Measurements from ENCODE around the gene PHLDB3.

Gene PHLDB3

DNA sequence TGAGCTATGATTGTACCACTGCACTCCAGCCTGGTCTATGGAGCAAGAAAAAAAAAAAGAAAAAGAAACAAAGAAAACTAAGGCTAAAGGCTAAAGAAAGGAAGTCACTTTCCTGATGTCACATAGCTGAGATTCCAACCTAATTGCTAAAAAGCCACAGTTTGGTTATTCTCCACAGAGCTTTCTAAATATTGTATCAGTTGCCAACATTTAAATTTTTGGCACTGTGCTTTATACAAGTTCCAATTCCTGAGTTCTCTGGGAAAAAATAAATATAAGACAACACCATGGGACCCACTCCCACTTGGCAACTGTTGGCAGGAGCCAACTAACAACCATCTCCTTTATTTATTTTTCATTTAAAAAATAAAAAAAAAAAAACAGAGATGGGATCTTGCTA lies 27.9 kb downstream of the PHLDB3 start:
- no peak overlapping the region for H3K4me3 ChIP-seq (ENCODE audit: low read depth, low read length)
- TF ChIP-seq, protein P1, sequence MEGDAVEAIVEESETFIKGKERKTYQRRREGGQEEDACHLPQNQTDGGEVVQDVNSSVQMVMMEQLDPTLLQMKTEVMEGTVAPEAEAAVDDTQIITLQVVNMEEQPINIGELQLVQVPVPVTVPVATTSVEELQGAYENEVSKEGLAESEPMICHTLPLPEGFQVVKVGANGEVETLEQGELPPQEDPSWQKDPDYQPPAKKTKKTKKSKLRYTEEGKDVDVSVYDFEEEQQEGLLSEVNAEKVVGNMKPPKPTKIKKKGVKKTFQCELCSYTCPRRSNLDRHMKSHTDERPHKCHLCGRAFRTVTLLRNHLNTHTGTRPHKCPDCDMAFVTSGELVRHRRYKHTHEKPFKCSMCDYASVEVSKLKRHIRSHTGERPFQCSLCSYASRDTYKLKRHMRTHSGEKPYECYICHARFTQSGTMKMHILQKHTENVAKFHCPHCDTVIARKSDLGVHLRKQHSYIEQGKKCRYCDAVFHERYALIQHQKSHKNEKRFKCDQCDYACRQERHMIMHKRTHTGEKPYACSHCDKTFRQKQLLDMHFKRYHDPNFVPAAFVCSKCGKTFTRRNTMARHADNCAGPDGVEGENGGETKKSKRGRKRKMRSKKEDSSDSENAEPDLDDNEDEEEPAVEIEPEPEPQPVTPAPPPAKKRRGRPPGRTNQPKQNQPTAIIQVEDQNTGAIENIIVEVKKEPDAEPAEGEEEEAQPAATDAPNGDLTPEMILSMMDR (IDR thresholded peaks at IDR 0.05; ENCODE audit: low read depth, low read length): no peak
- H3K36me3 ChIP-seq: peaks cover 17% of the 10 kb centered on the region; the same call in 1 of the 2 replicates
- H3K27ac ChIP-seq: no peak overlapping the region
- no peak for DNase-seq
- no peaks in the 10 kb centered on the region for H3K9me3 ChIP-seq (ENCODE audit: severe bottlenecking)
- H3K27me3 ChIP-seq (ENCODE audit: insufficient read depth, low read depth, severe bottlenecking): no peaks in the 10 kb centered on the region

DNA sequence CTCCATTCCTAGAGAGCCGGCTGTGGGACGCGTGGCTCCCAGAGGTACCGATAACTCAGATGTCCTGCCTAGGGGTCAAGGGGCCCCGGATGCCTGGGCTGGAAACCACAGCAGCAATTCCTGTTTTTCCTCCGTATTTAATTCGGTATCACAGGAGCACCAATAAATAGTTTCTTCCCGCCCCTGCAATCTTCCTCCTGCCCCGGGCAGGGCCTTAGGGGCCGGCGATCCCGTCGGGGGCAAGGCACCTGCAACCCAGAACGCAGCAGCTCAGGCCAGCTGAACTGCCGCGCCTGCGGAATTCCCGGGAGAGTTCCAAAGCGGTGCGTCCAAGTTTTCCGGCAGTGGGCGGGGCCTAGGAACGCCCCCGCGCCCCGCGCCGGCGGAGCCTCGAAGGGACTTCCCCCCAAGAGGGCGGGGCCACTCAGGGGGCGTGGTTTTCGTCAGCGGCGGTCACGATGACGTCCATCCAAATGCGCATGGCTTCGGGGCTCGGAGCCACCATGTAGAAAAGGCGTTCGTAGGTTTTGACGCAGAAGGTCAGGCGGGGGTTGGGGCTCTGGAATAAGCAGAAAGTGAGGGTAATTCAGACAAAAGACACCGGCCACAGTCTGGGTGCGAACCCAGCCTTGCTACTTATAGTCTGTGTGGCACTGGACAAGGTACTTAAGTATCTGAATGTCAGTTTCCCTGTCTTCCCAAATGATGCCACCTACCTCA lies 29.4 kb downstream of the PHLDB3 start:
- H3K36me3 ChIP-seq: peaks cover 14% of the 10 kb centered on the region; the same call in 1 of the 2 replicates
- no peak for DNase-seq
- TF ChIP-seq, protein P1 (IDR thresholded peaks at IDR 0.05; ENCODE audit: low read depth, low read length): no peak
- no peak overlapping the region for H3K4me3 ChIP-seq (ENCODE audit: low read depth, low read length)
- no peaks in the 10 kb centered on the region for H3K27me3 ChIP-seq (ENCODE audit: insufficient read depth, low read depth, severe bottlenecking)
- no peaks in the 10 kb centered on the region for H3K9me3 ChIP-seq (ENCODE audit: severe bottlenecking)
- H3K27ac ChIP-seq: no peak overlapping the region

DNA sequence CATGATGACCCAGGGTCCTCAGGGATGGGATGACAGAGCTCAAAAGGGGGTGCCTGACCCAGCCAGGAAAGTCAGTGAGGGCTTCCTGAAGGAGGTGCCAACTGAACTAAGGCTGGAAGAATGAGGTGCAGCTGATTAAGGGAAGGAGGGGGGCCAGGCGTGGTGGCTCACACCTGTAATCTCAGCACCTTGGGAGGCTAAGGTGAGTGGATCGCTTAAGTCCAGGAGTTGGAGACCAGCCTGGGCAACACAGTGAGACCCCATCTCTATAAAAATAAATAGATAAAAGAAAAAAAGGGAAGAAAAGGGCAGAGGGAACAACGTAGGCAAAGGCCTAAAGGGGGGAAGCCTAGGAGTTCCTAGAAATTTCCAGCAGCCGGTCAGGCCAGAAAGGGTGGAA lies 30.1 kb downstream of the PHLDB3 start:
- Histone ChIP-seq H3K36me3 (peaks cover 14% of the 10 kb centered on the region; the same call in 1 of the 2 replicates), H3K27me3 (ENCODE audit: insufficient read depth, low read depth, severe bottlenecking) (no peaks in the 10 kb centered on the region), H3K9me3 (ENCODE audit: severe bottlenecking) (no peaks in the 10 kb centered on the region), H3K27ac (no peak overlapping the region), H3K4me3 (ENCODE audit: low read depth, low read length) (no peak overlapping the region)
- no peak for DNase-seq
- TF ChIP-seq, protein P1 (IDR thresholded peaks at IDR 0.05; ENCODE audit: low read depth, low read length): no peak

DNA sequence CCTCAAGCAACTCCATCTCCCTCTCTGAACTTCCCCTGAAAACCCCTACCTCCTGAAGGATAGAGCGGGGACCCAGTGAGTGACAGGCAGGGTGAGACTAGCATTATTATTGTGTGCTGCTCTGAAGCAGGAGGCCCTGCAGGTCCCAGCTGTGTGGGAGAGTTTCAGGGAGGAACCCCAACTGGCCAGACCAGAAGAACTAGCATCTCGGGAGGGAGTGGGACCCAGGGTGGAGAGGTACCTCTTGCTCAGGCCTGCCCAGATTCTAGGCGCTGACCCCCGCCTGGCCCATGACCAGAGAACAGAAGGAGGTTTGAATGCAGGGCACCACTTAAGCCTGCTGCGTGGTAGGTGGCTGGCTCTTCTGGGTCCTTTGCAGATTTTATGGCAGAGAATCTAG lies 33.5 kb downstream of the PHLDB3 start:
- Histone ChIP-seq H3K27ac (no peak overlapping the region), H3K4me3 (ENCODE audit: low read depth, low read length) (no peak overlapping the region), H3K9me3 (ENCODE audit: severe bottlenecking) (no peaks in the 10 kb centered on the region), H3K36me3 (peaks cover 9% of the 10 kb centered on the region; the same call in 1 of the 2 replicates), H3K27me3 (ENCODE audit: insufficient read depth, low read depth, severe bottlenecking) (no peaks in the 10 kb centered on the region)
- TF ChIP-seq, protein P1 (IDR thresholded peaks at IDR 0.05; ENCODE audit: low read depth, low read length): no peak
- no peak for DNase-seq

DNA sequence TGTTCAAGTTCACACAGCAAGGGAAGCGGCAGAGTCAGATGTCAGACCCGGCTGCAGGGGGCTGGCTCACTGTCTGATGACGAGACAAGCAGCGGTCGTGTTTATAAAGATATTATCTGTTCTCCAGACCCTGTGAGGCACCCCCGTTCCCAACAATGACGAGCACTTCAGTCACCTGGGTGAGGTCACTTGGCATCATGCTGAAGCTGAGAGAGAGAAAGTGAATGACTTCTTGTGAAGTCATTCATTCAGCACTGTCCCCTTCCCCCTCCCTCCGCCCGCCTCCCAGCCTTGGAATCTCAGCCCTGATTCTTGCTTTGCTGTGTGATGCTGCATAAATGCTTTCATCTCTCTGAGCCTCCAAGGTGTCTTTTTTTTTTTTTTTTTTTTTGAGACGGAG lies 34.3 kb downstream of the PHLDB3 start:
- peaks cover 8% of the 10 kb centered on the region; the same call in 1 of the 2 replicates for H3K36me3 ChIP-seq
- H3K9me3 ChIP-seq (ENCODE audit: severe bottlenecking): no peaks in the 10 kb centered on the region
- no peak overlapping the region for H3K27ac ChIP-seq
- DNase-seq: no peak
- TF ChIP-seq, protein P1 (IDR thresholded peaks at IDR 0.05; ENCODE audit: low read depth, low read length): no peak
- H3K27me3 ChIP-seq (ENCODE audit: insufficient read depth, low read depth, severe bottlenecking): no peaks in the 10 kb centered on the region
- H3K4me3 ChIP-seq (ENCODE audit: low read depth, low read length): no peak overlapping the region

DNA sequence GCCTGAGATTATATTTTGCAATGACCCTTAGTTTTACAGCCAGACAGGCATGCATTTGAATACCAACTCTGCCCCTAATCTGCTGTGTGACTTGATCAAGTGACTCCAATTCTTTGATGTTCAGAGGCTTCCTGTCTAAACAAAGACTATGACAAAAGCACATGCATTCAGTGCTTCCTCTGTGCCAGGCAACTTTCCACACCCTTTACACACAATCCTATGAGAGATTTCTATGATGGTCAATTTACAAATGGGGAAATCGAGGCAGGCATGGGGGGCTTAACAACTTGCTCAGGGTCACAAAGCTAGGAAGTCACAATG lies 35.4 kb downstream of the PHLDB3 start:
- no peaks in the 10 kb centered on the region for H3K9me3 ChIP-seq (ENCODE audit: severe bottlenecking)
- TF ChIP-seq, protein P1 (IDR thresholded peaks at IDR 0.05; ENCODE audit: low read depth, low read length): no peak

More for the DNA sequence above, 35.4 kb downstream of the PHLDB3 start:
- no peak for DNase-seq
- Histone ChIP-seq H3K27ac (no peak overlapping the region), H3K27me3 (ENCODE audit: insufficient read depth, low read depth, severe bottlenecking) (no peaks in the 10 kb centered on the region), H3K36me3 (no peaks in the 10 kb centered on the region), H3K4me3 (ENCODE audit: low read depth, low read length) (no peak overlapping the region)
